K562 (cell line): ENCODE data around the gene CDH18.

Source experiments
- CREM ChIP-seq: IDR thresholded peaks from 2 replicates; pipeline ENCODE4 v1.6.1; 2014; ENCODE audit warnings: antibody characterized with exemption, low read depth
- ELF1 ChIP-seq: fragments of 200-800 bp; sonication (Bioruptor generic); IDR thresholded peaks from 2 replicates; pipeline ENCODE4 v1.6.1; 2016; ENCODE audit warnings: missing genetic modification characterization, missing compliant biosample characterization
- ETV6 ChIP-seq, 3 experiments: fragments of 150-350 bp in 1 of 3; sonication (generic) in 1 of 3; formaldehyde crosslinking in 1 of 3; IDR thresholded peaks; 2 replicates each; pipeline versions ENCODE4 v1.6.1 to v1.8.0; 2014 to 2022; ENCODE audit warnings: borderline replicate concordance in 2 of 3, low read depth in 2 of 3, antibody characterized with exemption in 1 of 3, low read length in 1 of 3, mild to moderate bottlenecking in 1 of 3, missing genetic modification reagents in 1 of 3
- EZH2 ChIP-seq: IDR thresholded peaks from 2 replicates; pipeline ENCODE4 v1.6.1; 2012; ENCODE audit warnings: low read depth, mild to moderate bottlenecking, inconsistent platforms, low read length, borderline replicate concordance
- HOMEZ ChIP-seq: fragments of 250-450 bp; sonication (Bioruptor Pico); IDR thresholded peaks from 2 replicates; pipeline ENCODE4 v1.4.0; 2020; ENCODE audit warnings: mild to moderate bottlenecking, moderate library complexity
- KDM1A ChIP-seq, 2 experiments: fragments of 450-650 bp; IDR thresholded peaks; 2 replicates each; pipeline ENCODE4 v1.6.1; 2016; ENCODE audit warnings: mild to moderate bottlenecking in 2 of 2
- MTA1 ChIP-seq: fragments of 450-650 bp; IDR thresholded peaks from 2 replicates; pipeline ENCODE4 v1.6.1; 2017; ENCODE audit warnings: borderline replicate concordance
- MYC ChIP-seq, 2 experiments: fragments of 250-450 bp in 1 of 2; sonication (Bioruptor Pico) in 1 of 2; IDR thresholded peaks; 2 replicates each; pipeline versions ENCODE4 v1.5.1 to v1.6.1; 2012 to 2021; ENCODE audit warnings: low read depth in 2 of 2, borderline replicate concordance in 1 of 2, improper control_type of control experiment in 1 of 2, low read length in 1 of 2, mild to moderate bottlenecking in 1 of 2, moderate library complexity in 1 of 2
- NCOA2 ChIP-seq, 2 experiments: fragments of 450-650 bp; IDR thresholded peaks; 2 replicates each; pipeline ENCODE4 v1.6.1; 2018; ENCODE audit warnings: mild to moderate bottlenecking in 2 of 2, moderate library complexity in 1 of 2; ENCODE audit not compliant: partially characterized antibody in 2 of 2
- YY1 ChIP-seq, 3 experiments: IDR thresholded peaks; 2 replicates each; pipeline ENCODE4 v1.6.1; 2011; ENCODE audit warnings: low read length in 2 of 3, mild to moderate bottlenecking in 2 of 3, moderate library complexity in 2 of 3, borderline replicate concordance in 1 of 3, control low read depth in 1 of 3, low read depth in 1 of 3; ENCODE audit not compliant: insufficient read depth in 3 of 3, insufficient replicate concordance in 2 of 3, control insufficient read depth in 1 of 3, insufficient read length in 1 of 3; ENCODE audit errors: extremely low read depth in 1 of 3
- ZNF830 ChIP-seq: fragments of 250-450 bp; sonication (Bioruptor Pico); IDR thresholded peaks from 2 replicates; pipeline ENCODE4 v1.5.0; 2021; ENCODE audit warnings: mild to moderate bottlenecking
- TF ChIP-seq, protein P1 (sequence below), 3 experiments: IDR thresholded peaks in 2 of 3; conservative IDR thresholded peaks in 1 of 3; 2 replicates each; pipeline ENCODE4 v1.5.1; 2011 to 2012; ENCODE audit warnings: low read length in 3 of 3, mild to moderate bottlenecking in 3 of 3, control low read depth in 2 of 3, improper control_type of control experiment in 1 of 3, inconsistent platforms in 1 of 3, low read depth in 1 of 3, mixed read lengths in 1 of 3, moderate library complexity in 1 of 3; ENCODE audit not compliant: insufficient read depth in 2 of 3
- TF ChIP-seq, protein P2 (sequence below): sonication (generic); formaldehyde crosslinking; IDR thresholded peaks from 2 replicates; pipeline ENCODE4 v1.9.0; 2022; ENCODE audit warnings: mild to moderate bottlenecking, missing genetic modification reagents
- TF ChIP-seq, protein P3 (sequence below): fragments of 450-650 bp; formaldehyde crosslinking; IDR thresholded peaks from 2 replicates; pipeline ENCODE4 v1.4.0; 2022; ENCODE audit warnings: mild to moderate bottlenecking, moderate library complexity

- TF ChIP-seq CREM: no peak
- TF ChIP-seq KDM1A (IDR thresholded peaks at IDR 0.05): no peak
- TF ChIP-seq HOMEZ (CRISPR knock-in tag): no peak
- no peak for TF ChIP-seq MTA1
- no peak for TF ChIP-seq YY1 (IDR thresholded peaks at IDR 0.05; ENCODE audit: borderline replicate concordance in 1 of 3, control insufficient read depth in 1 of 3, extremely low read depth in 1 of 3, insufficient read depth in 3 of 3, insufficient read length in 1 of 3, insufficient replicate concordance in 2 of 3, low read depth in 1 of 3, low read length in 2 of 3)
- TF ChIP-seq ETV6 (IDR thresholded peaks at IDR 0.05; ENCODE audit: borderline replicate concordance in 1 of 2, low read depth in 2 of 2, low read length in 1 of 2): no peak
- no peak for TF ChIP-seq ETV6 (CRISPR knock-in tag; IDR thresholded peaks at IDR 0.05; ENCODE audit: borderline replicate concordance)
- TF ChIP-seq EZH2: no peak
- no peak for TF ChIP-seq ELF1
- TF ChIP-seq, protein P1, sequence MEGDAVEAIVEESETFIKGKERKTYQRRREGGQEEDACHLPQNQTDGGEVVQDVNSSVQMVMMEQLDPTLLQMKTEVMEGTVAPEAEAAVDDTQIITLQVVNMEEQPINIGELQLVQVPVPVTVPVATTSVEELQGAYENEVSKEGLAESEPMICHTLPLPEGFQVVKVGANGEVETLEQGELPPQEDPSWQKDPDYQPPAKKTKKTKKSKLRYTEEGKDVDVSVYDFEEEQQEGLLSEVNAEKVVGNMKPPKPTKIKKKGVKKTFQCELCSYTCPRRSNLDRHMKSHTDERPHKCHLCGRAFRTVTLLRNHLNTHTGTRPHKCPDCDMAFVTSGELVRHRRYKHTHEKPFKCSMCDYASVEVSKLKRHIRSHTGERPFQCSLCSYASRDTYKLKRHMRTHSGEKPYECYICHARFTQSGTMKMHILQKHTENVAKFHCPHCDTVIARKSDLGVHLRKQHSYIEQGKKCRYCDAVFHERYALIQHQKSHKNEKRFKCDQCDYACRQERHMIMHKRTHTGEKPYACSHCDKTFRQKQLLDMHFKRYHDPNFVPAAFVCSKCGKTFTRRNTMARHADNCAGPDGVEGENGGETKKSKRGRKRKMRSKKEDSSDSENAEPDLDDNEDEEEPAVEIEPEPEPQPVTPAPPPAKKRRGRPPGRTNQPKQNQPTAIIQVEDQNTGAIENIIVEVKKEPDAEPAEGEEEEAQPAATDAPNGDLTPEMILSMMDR (IDR thresholded peaks at IDR 0.05 in 2 of 3, conservative IDR thresholded peaks at IDR 0.05 in 1 of 3; ENCODE audit: insufficient read depth in 2 of 3, low read depth in 1 of 3, low read length in 3 of 3): no peak
- TF ChIP-seq ZNF830 (CRISPR knock-in tag): no peak
- no peak for TF ChIP-seq MYC (IDR thresholded peaks at IDR 0.05; ENCODE audit: low read depth, low read length)
- TF ChIP-seq MYC (CRISPR knock-in tag; IDR thresholded peaks at IDR 0.05; ENCODE audit: borderline replicate concordance, low read depth): no peak
- TF ChIP-seq, protein P2, sequence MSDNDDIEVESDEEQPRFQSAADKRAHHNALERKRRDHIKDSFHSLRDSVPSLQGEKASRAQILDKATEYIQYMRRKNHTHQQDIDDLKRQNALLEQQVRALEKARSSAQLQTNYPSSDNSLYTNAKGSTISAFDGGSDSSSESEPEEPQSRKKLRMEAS (CRISPR knock-in tag): no peak
- no peak for TF ChIP-seq NCOA2 (IDR thresholded peaks at IDR 0.05; ENCODE audit: partially characterized antibody in 2 of 2)
- TF ChIP-seq, protein P3, sequence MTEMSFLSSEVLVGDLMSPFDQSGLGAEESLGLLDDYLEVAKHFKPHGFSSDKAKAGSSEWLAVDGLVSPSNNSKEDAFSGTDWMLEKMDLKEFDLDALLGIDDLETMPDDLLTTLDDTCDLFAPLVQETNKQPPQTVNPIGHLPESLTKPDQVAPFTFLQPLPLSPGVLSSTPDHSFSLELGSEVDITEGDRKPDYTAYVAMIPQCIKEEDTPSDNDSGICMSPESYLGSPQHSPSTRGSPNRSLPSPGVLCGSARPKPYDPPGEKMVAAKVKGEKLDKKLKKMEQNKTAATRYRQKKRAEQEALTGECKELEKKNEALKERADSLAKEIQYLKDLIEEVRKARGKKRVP (CRISPR knock-in tag): no peak
These were observed 432.1 kb downstream of the CDH18 start for GRCh38 chr5:19555876-19556275.
